ENCODE results near the gene INTS14.
"Not testable (repeated sequence)": the region's sequence is repeated elsewhere in the genome, so short reads cannot be mapped to it uniquely, and the experiment has no call there.

Gene INTS14

GRCh38 chr15:65630760-65631159 lies 19.8 kb upstream of the INTS14 start:
- DNase-seq, result no peak

- DNase-seq, result no peak
These were observed 18.6 kb upstream of the INTS14 start for GRCh38 chr15:65629548-65629947.

GRCh38 chr15:65626856-65627255 lies 15.9 kb upstream of the INTS14 start:
- DNase-seq, result no peak

GRCh38 chr15:65623103-65623502 lies 12.2 kb upstream of the INTS14 start:
- no peak for DNase-seq

- no peak for DNase-seq
These were observed 10.7 kb upstream of the INTS14 start, which contains the start of gene SLC24A1 for GRCh38 chr15:65621638-65622037. Gene SLC24A1 (plus strand): TSS chr15:65621938. CDS start chr15:65624081, 2,143 bp downstream.

GRCh38 chr15:65620833-65621232 lies 9.9 kb upstream of the INTS14 start:
- no peak for DNase-seq

GRCh38 chr15:65619626-65620290 lies 8.8 kb upstream of the INTS14 start:
- DNase-seq, result no peak

- no peak for DNase-seq
These were observed 7.7 kb upstream of the INTS14 start for GRCh38 chr15:65618560-65619109.

- DNase-seq, result not testable (repeated sequence)
These were observed 5.0 kb upstream of the INTS14 start for GRCh38 chr15:65615887-65616286.

GRCh38 chr15:65612949-65613744 lies 2.2 kb upstream of the INTS14 start:
- DNase-seq, result no peak

- peak; percentile 14 for DNase-seq
These were observed 1.6 kb upstream of the INTS14 start for GRCh38 chr15:65612616-65612946.

- DNase-seq, result no peak
These were observed 1.1 kb upstream of the INTS14 start for GRCh38 chr15:65611888-65612615.

- no peak for DNase-seq
These were observed 7.4 kb downstream of the INTS14 start for GRCh38 chr15:65603559-65603958.

- no peak for DNase-seq
These were observed 7.8 kb downstream of the INTS14 start for GRCh38 chr15:65603134-65603533.

GRCh38 chr15:65599677-65600076 lies 11.3 kb downstream of the INTS14 start:
- DNase-seq, result no peak

GRCh38 chr15:65598468-65598867 lies 12.5 kb downstream of the INTS14 start:
- no peak for DNase-seq

GRCh38 chr15:65595960-65596359 lies 15.0 kb downstream of the INTS14 start:
- DNase-seq, result no peak

- DNase-seq, result no peak
These were observed 23.8 kb downstream of the INTS14 start for GRCh38 chr15:65587094-65587493.

GRCh38 chr15:65584241-65584640 lies 26.7 kb downstream of the INTS14 start:
- DNase-seq, result no peak

- DNase-seq, result peak; percentile 32
These were observed 27.2 kb downstream of the INTS14 start for GRCh38 chr15:65583701-65584100.

- DNase-seq, result no peak
These were observed 30.6 kb downstream of the INTS14 start for GRCh38 chr15:65580287-65580686.

- DNase-seq, result no peak
These were observed 31.2 kb downstream of the INTS14 start for GRCh38 chr15:65579762-65580161.

GRCh38 chr15:65578904-65579728 lies 31.8 kb downstream of the INTS14 start:
- DNase-seq, result no peak

Measured in activated CD4-positive, alpha-beta T cell treated with anti-CD3 and anti-CD28 coated beads for 48 hours (primary cell).